ENCODE results near the gene DMBT1. TPM values are rescaled to one million over a fixed set of nuclear protein-coding genes. Genes with fewer than 3 reads are reported as not detected.

The DMBT1 gene
- total and polyA plus RNA-seq, 7 experiments from 2014 or later = not detected

DNA sequence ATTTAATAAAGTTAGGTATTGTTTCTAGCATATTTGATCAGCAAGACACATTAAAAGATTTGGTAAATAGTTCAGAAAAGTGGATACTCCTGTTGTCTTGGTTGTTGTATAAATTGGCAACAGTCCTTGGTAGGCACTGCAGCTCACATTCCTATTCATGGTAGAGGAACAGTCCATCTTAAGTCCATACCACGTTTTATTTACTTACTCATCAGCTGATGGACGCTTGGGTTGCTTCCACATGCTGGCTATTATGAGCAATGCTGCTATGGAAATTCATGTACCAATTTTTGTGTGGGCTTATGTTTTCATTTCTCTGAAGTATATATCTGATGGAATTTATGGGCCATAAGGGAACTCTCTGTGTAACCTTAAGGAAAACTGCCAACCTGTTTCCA is 95.8 kb downstream of the DMBT1 start:
- Mint-ChIP-seq H3K27ac (no peak overlapping the region), H3K27me3 (peaks cover 16 to 48% (median 24%) of the 10 kb centered on the region in 5 donors), H3K4me3 (no peak overlapping the region), H3K9me3 (peaks cover 0 to 4% (median 0%) of the 10 kb centered on the region in 11 donors), H3K4me1 (no peaks in the 10 kb centered on the region), H3K36me3 (no peaks in the 10 kb centered on the region)
- H3K4me1 ChIP-seq (ENCODE audit: control insufficient read depth in 2 of 2, insufficient read depth in 2 of 2, low read length in 2 of 2) = no peaks in the 10 kb centered on the region
- no peak overlapping the region for H3K4me3 ChIP-seq (ENCODE audit: low read length)
- POLR2A ChIA-PET = no interaction called here
- DNase-seq (no peak), ATAC-seq (no peak)
- no peaks in the 10 kb centered on the region for H3K36me3 ChIP-seq (ENCODE audit: control insufficient read depth in 2 of 3, insufficient read depth in 3 of 3, low read length in 3 of 3)
- no peaks in the 10 kb centered on the region for H3K9me3 ChIP-seq (ENCODE audit: control insufficient read depth in 2 of 3, low read length in 3 of 3)
- H3K27me3 ChIP-seq (ENCODE audit: control insufficient read depth in 2 of 2, insufficient read depth in 2 of 2, low read length in 2 of 2) = no peaks in the 10 kb centered on the region
- intact Hi-C loops (cut with micrococcal nuclease) = no loop called here
- CTCF ChIA-PET = no interaction called here
- no peak overlapping the region for H3K27ac ChIP-seq (ENCODE audit: low read depth, low read length)

- intact Hi-C loops (cut with micrococcal nuclease) = no loop called here
- DNase-seq (no peak), ATAC-seq (no peak)
- Mint-ChIP-seq H3K4me1 (no peaks in the 10 kb centered on the region), H3K4me3 (no peak overlapping the region), H3K27me3 (peaks cover 14 to 46% (median 24%) of the 10 kb centered on the region in 5 donors), H3K27ac (no peak overlapping the region), H3K36me3 (no peaks in the 10 kb centered on the region), H3K9me3 (peaks cover 0 to 4% (median 0%) of the 10 kb centered on the region in 11 donors)
- Histone ChIP-seq H3K27me3 (ENCODE audit: control insufficient read depth in 2 of 2, insufficient read depth in 2 of 2, low read length in 2 of 2) (no peaks in the 10 kb centered on the region), H3K4me3 (ENCODE audit: low read length) (no peak overlapping the region), H3K27ac (ENCODE audit: low read depth, low read length) (no peak overlapping the region), H3K4me1 (ENCODE audit: control insufficient read depth in 2 of 2, insufficient read depth in 2 of 2, low read length in 2 of 2) (no peaks in the 10 kb centered on the region), H3K36me3 (ENCODE audit: control insufficient read depth in 2 of 3, insufficient read depth in 3 of 3, low read length in 3 of 3) (no peaks in the 10 kb centered on the region), H3K9me3 (ENCODE audit: control insufficient read depth in 2 of 3, low read length in 3 of 3) (no peaks in the 10 kb centered on the region)
- POLR2A ChIA-PET = no interaction called here
- CTCF ChIA-PET = no interaction called here
These were observed 96.2 kb downstream of the DMBT1 start for GRCh38 chr10:122656741-122657140.

GRCh38 chr10:122657255-122657654 is 96.7 kb downstream of the DMBT1 start:
- Histone ChIP-seq H3K4me3 (ENCODE audit: low read length) (no peak overlapping the region), H3K27ac (ENCODE audit: low read depth, low read length) (no peak overlapping the region), H3K4me1 (ENCODE audit: control insufficient read depth in 2 of 2, insufficient read depth in 2 of 2, low read length in 2 of 2) (no peaks in the 10 kb centered on the region), H3K36me3 (ENCODE audit: control insufficient read depth in 2 of 3, insufficient read depth in 3 of 3, low read length in 3 of 3) (no peaks in the 10 kb centered on the region), H3K27me3 (ENCODE audit: control insufficient read depth in 2 of 2, insufficient read depth in 2 of 2, low read length in 2 of 2) (no peaks in the 10 kb centered on the region), H3K9me3 (ENCODE audit: control insufficient read depth in 2 of 3, low read length in 3 of 3) (no peaks in the 10 kb centered on the region)
- ATAC-seq (no peak), DNase-seq (no peak)
- ChIA-PET CTCF (no interaction called here), POLR2A (no interaction called here)
- Mint-ChIP-seq H3K27ac (no peak overlapping the region), H3K4me3 (no peak overlapping the region), H3K27me3 (peaks cover 10 to 42% (median 19%) of the 10 kb centered on the region in 5 donors), H3K36me3 (no peaks in the 10 kb centered on the region), H3K9me3 (peaks cover 0 to 2% (median 0%) of the 10 kb centered on the region in 11 donors), H3K4me1 (no peaks in the 10 kb centered on the region)
- intact Hi-C loops (cut with micrococcal nuclease) = no loop called here

DNA sequence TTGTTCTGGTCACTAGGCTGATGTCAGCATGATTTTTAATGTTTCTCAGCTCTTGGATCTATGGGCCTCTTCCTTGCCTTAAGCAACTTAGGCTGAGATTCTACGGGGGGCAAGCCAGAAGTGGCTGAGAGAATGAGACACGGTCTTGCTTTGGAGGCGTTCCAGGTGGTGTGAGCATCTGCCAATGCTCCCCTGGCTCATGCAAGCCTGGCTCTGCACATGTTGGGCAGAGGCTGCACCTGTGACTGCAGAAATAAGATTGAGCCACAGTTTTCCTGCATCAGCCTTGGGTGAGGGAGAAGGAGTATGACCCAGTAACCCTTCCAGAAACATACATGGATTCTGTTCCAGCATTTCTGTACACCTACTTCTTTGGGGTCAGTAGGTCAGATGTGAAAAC is 97.2 kb downstream of the DMBT1 start:
- intact Hi-C loops (cut with micrococcal nuclease) = no loop called here
- POLR2A ChIA-PET = no interaction called here
- Mint-ChIP-seq H3K27me3 (peaks cover 10 to 42% (median 24%) of the 10 kb centered on the region in 5 donors), H3K4me3 (no peak overlapping the region), H3K27ac (no peak overlapping the region), H3K4me1 (no peaks in the 10 kb centered on the region), H3K9me3 (peaks cover 0 to 2% (median 0%) of the 10 kb centered on the region in 11 donors), H3K36me3 (no peaks in the 10 kb centered on the region)
- DNase-seq (no peak), ATAC-seq (no peak)
- Histone ChIP-seq H3K36me3 (ENCODE audit: control insufficient read depth in 2 of 3, insufficient read depth in 3 of 3, low read length in 3 of 3) (no peaks in the 10 kb centered on the region), H3K27ac (ENCODE audit: low read depth, low read length) (no peak overlapping the region), H3K9me3 (ENCODE audit: control insufficient read depth in 2 of 3, low read length in 3 of 3) (no peaks in the 10 kb centered on the region), H3K4me1 (ENCODE audit: control insufficient read depth in 2 of 2, insufficient read depth in 2 of 2, low read length in 2 of 2) (no peaks in the 10 kb centered on the region), H3K4me3 (ENCODE audit: low read length) (no peak overlapping the region), H3K27me3 (ENCODE audit: control insufficient read depth in 2 of 2, insufficient read depth in 2 of 2, low read length in 2 of 2) (no peaks in the 10 kb centered on the region)
- CTCF ChIA-PET = no interaction called here

GRCh38 chr10:122658356-122659049 is 97.9 kb downstream of the DMBT1 start:
- H3K27me3 Mint-ChIP-seq = peaks cover 2 to 42% (median 24%) of the 10 kb centered on the region in 5 donors
- no peak overlapping the region for H3K27ac ChIP-seq (ENCODE audit: low read depth, low read length)
- intact Hi-C loops (cut with micrococcal nuclease) = no loop called here
- no peaks in the 10 kb centered on the region for H3K27me3 ChIP-seq (ENCODE audit: control insufficient read depth in 2 of 2, insufficient read depth in 2 of 2, low read length in 2 of 2)
- CTCF ChIA-PET = no interaction called here
- no peaks in the 10 kb centered on the region for H3K4me1 Mint-ChIP-seq
- no peak for ATAC-seq
- no peaks in the 10 kb centered on the region for H3K4me1 ChIP-seq (ENCODE audit: control insufficient read depth in 2 of 2, insufficient read depth in 2 of 2, low read length in 2 of 2)
- no peak overlapping the region for H3K4me3 Mint-ChIP-seq
- no peaks in the 10 kb centered on the region for H3K36me3 Mint-ChIP-seq
- peaks cover 0 to 2% (median 0%) of the 10 kb centered on the region in 11 donors for H3K9me3 Mint-ChIP-seq
- H3K27ac Mint-ChIP-seq = no peak overlapping the region
- no peaks in the 10 kb centered on the region for H3K36me3 ChIP-seq (ENCODE audit: control insufficient read depth in 2 of 3, insufficient read depth in 3 of 3, low read length in 3 of 3)
- POLR2A ChIA-PET = no interaction called here
- DNase-seq = no peak
- H3K9me3 ChIP-seq (ENCODE audit: control insufficient read depth in 2 of 3, low read length in 3 of 3) = no peaks in the 10 kb centered on the region
- no peak overlapping the region for H3K4me3 ChIP-seq (ENCODE audit: low read length)

DNA sequence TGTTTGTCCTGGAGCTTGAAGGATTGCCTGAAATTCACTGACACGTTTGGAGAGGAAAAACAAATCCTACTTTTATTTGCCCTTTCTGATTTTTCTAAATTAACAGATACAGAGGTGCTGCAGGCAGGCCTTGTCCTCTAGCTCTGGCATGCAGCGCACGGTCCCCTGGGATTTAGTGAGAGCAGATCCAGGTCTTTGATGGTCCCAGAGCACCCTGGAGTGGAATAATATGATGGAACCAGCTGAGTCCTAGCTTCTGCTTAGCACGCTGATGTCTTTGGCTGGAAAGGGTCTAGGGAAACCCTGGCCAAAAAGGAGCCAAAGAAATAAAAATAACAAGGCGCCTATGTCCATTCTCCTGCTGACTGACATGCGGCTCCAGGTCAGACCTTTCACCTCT is 98.6 kb downstream of the DMBT1 start:
- Histone ChIP-seq H3K4me1 (ENCODE audit: control insufficient read depth in 2 of 2, insufficient read depth in 2 of 2, low read length in 2 of 2) (no peaks in the 10 kb centered on the region), H3K27me3 (ENCODE audit: control insufficient read depth in 2 of 2, insufficient read depth in 2 of 2, low read length in 2 of 2) (no peaks in the 10 kb centered on the region), H3K9me3 (ENCODE audit: control insufficient read depth in 2 of 3, low read length in 3 of 3) (no peaks in the 10 kb centered on the region), H3K4me3 (ENCODE audit: low read length) (no peak overlapping the region), H3K27ac (ENCODE audit: low read depth, low read length) (no peak overlapping the region), H3K36me3 (ENCODE audit: control insufficient read depth in 2 of 3, insufficient read depth in 3 of 3, low read length in 3 of 3) (no peaks in the 10 kb centered on the region)
- CTCF ChIA-PET = no interaction called here
- DNase-seq (no peak), ATAC-seq (no peak)
- POLR2A ChIA-PET = no interaction called here
- no peak overlapping the region for H3K4me3 Mint-ChIP-seq
- H3K9me3 Mint-ChIP-seq = peaks cover 0 to 2% (median 0%) of the 10 kb centered on the region in 11 donors
- H3K27me3 Mint-ChIP-seq = peaks cover 2 to 45% (median 20%) of the 10 kb centered on the region in 5 donors
- no peak overlapping the region for H3K27ac Mint-ChIP-seq
- intact Hi-C loops (cut with micrococcal nuclease) = no loop called here
- H3K36me3 Mint-ChIP-seq = no peaks in the 10 kb centered on the region
- no peaks in the 10 kb centered on the region for H3K4me1 Mint-ChIP-seq

DNA sequence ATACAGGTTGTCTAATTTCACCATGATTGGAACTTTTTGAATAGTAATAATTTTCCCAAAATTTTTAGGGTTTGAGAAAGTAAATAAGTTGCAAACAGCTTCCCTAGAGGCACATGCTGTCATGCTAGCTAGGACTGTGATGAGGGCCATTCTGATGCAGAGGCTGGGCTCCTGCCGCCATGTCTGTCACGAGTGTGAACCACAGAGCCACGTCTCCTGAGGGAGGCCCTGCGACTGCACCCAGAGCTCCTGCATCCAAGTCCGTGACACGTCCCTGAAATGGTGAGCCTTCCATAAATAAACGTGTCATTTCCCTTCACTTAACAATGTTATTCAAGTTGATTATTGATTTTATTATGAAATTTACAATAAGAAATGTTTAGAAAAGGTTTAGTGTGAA is 99.1 kb downstream of the DMBT1 start:
- no peak for DNase-seq
- POLR2A ChIA-PET = no interaction called here

More for the DNA sequence above, 99.1 kb downstream of the DMBT1 start:
- Histone ChIP-seq H3K4me3 (ENCODE audit: low read length) (no peak overlapping the region), H3K4me1 (ENCODE audit: control insufficient read depth in 2 of 2, insufficient read depth in 2 of 2, low read length in 2 of 2) (no peaks in the 10 kb centered on the region), H3K36me3 (ENCODE audit: control insufficient read depth in 2 of 3, insufficient read depth in 3 of 3, low read length in 3 of 3) (no peaks in the 10 kb centered on the region), H3K9me3 (ENCODE audit: control insufficient read depth in 2 of 3, low read length in 3 of 3) (no peaks in the 10 kb centered on the region), H3K27me3 (ENCODE audit: control insufficient read depth in 2 of 2, insufficient read depth in 2 of 2, low read length in 2 of 2) (no peaks in the 10 kb centered on the region), H3K27ac (ENCODE audit: low read depth, low read length) (no peak overlapping the region)
- H3K27me3 Mint-ChIP-seq = peaks cover 2 to 47% (median 18%) of the 10 kb centered on the region in 5 donors
- intact Hi-C loops (cut with micrococcal nuclease) = no loop called here
- ATAC-seq = no peak
- CTCF ChIA-PET = no interaction called here
- H3K4me3 Mint-ChIP-seq = no peak overlapping the region
- no peaks in the 10 kb centered on the region for H3K4me1 Mint-ChIP-seq
- no peaks in the 10 kb centered on the region for H3K36me3 Mint-ChIP-seq
- H3K9me3 Mint-ChIP-seq = peaks cover 0 to 2% (median 0%) of the 10 kb centered on the region in 11 donors
- H3K27ac Mint-ChIP-seq = no peak overlapping the region
